ENCODE measurements around the gene SNRPA. TPM values are rescaled to one million over a fixed set of nuclear protein-coding genes. Genes with fewer than 3 reads are reported as not detected.
A peak's percentile ranks its signal among the peaks of the same experiment; 100 is the strongest.
"Not testable (repeated sequence)": the region's sequence is repeated elsewhere in the genome, so short reads cannot be mapped to it uniquely, and the experiment has no call there.

The SNRPA gene
- total RNA-seq, 2 donors from 2014 or later: 95.5 to 191 TPM

DNA sequence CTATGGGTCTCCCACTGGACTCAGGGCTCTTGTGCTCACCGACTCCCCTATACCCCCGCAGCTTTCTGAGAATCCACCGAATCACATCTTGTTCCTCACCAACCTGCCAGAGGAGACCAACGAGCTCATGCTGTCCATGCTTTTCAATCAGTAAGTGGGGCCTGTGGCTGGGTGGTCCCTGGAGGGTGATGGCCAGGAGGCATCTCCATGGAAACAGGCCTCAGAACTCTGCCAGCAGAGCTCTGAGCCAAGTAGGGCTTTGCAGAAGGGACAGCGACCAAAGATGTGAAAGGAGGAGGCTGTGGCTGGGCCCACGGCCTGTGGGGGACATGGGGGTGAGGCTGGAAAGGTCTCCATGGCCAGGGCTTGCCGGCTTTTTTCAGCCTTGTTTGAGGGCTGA is 12.5 kb downstream of the SNRPA start:
- no peak for ATAC-seq
- Mint-ChIP-seq H3K4me3 (peak overlapping the region; percentile 42), H3K27ac (peak overlapping the region; percentile 65 to 73), H3K4me1 (ENCODE audit: low read depth in 2 of 2) (peaks cover 40 to 43% of the 10 kb centered on the region in 2 donors), H3K9me3 (no peaks in the 10 kb centered on the region), H3K27me3 (no peaks in the 10 kb centered on the region), H3K36me3 (peaks cover 50% of the 10 kb centered on the region)
- no peak for DNase-seq (ENCODE audit: low spot score)

DNA sequence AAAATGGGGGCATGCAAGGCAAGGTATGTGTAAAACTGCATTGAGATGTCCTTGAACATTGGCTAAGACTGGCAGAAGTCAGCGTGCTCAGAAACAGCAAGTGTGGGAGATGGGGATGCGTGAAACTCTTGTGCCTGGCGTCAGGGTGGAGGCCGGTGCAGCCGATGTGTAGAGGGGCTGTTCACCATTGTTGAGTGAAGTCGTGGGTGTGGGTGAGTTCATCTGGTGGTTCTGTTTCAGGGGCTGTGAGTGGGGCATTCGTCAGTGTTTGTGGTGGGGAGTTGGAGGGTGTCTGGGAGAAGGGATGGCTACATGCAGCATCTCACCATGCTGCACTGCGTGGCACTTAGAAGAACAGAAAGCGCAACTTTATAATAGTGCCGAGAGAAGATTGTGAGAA is 13.0 kb downstream of the SNRPA start:
- ATAC-seq (peak in 1 of 2 donors; percentile 41), DNase-seq (ENCODE audit: low spot score) (no peak)
- no peaks in the 10 kb centered on the region for H3K9me3 Mint-ChIP-seq
- H3K27me3 Mint-ChIP-seq: no peaks in the 10 kb centered on the region
- peak overlapping the region; percentile 65 to 73 for H3K27ac Mint-ChIP-seq
- peak overlapping the region; percentile 42 for H3K4me3 Mint-ChIP-seq
- peaks cover 49% of the 10 kb centered on the region for H3K36me3 Mint-ChIP-seq
- peaks cover 43 to 47% of the 10 kb centered on the region in 2 donors for H3K4me1 Mint-ChIP-seq (ENCODE audit: low read depth in 2 of 2)

DNA sequence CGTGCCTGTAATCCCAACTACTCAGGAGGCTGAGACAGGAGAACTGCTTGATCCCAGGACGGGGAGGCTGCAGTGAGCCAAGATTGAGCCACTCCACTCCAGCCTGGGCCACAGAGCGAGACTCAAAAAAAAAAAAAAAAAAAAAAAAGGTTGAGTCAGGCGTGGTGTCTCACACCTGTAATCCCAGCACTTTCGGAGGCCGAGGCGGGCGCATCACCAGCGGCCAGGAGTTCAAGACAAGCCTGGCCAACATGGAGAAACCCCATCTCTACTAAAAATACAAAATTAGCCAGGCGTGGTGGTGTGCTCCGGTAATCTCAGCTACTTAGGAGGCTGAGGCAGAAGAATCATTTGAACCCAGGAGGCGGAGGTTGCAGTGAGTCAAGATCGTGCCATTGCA is 15.4 kb downstream of the SNRPA start:
- DNase-seq (ENCODE audit: low spot score); ATAC-seq: not testable (repeated sequence)
- peaks cover 31% of the 10 kb centered on the region for H3K36me3 Mint-ChIP-seq

DNA sequence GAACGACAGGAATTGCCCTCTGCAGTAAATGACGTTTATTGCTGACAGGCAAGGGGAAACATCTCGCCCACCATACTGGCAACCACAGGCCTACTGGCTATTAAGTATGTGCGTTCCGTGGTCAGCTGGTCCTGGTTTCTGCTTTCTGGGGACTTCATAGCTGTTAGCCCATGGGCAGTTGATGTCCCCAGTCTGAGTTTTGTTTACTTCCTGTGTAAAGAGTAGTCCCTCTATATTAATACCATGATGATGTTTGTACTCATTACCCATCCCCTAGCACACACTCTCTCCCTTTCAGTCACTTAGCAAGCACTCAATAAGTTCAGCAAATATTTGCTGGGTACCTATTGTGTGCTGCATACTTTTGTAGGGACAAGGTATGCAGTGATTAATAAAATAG is 17.9 kb downstream of the SNRPA start:
- no peak for DNase-seq (ENCODE audit: low spot score)
- H3K27me3 Mint-ChIP-seq: no peaks in the 10 kb centered on the region
- peak in 1 of 2 donors; percentile 53 for ATAC-seq
- H3K27ac Mint-ChIP-seq: peak overlapping the region; percentile 26 to 48
- H3K36me3 Mint-ChIP-seq: peaks cover 13% of the 10 kb centered on the region
- H3K4me1 Mint-ChIP-seq (ENCODE audit: low read depth in 2 of 2): peaks cover 33 to 37% of the 10 kb centered on the region in 2 donors
- H3K4me3 Mint-ChIP-seq: no peak overlapping the region
- H3K9me3 Mint-ChIP-seq: no peaks in the 10 kb centered on the region

More for the DNA sequence above, 15.4 kb downstream of the SNRPA start:
- H3K4me1 Mint-ChIP-seq (ENCODE audit: low read depth in 2 of 2): peaks cover 49 to 51% of the 10 kb centered on the region in 2 donors
- not testable (repeated sequence) for H3K9me3 Mint-ChIP-seq, H3K4me3 Mint-ChIP-seq, H3K27me3 Mint-ChIP-seq
- peak overlapping the region in 1 of 2 donors; percentile 60 for H3K27ac Mint-ChIP-seq

DNA sequence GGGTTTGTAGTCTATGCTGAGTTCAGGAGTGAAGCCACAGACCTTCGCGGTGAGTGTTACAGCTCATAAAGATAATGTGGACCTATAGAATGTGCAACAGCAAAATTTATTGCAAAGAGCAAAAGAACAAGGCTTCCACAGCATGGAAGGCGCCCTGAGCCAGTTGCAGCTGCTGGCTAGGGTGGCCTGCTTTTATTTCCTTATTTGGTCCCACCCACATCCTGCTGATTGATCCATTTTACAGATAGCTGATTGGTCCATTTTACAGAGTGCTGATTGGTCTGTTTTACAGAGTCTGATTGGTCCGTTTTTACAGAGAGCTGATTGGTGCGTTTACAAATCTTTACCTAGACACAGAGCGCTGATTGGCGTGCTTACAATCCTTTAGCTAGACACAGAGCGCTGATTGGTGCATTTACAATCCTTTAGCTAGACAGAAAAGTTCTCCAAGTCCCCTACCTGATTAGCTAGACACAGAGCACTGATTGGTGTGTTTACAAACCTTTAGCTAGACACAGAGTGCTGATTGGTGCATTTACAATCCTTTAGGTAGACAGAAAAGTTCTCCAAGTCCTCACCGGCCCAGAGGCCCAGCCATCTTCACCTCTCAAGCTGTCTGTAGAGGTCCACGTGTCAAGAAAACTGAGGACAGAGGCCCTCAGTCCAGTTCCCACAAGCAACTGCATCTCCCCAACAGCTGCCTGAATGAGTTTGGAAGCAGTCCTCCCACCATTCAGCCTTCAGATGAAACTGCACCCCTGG is 20.3 kb downstream of the SNRPA start:
- H3K9me3 Mint-ChIP-seq; H3K36me3 Mint-ChIP-seq; H3K4me3 Mint-ChIP-seq; H3K27me3 Mint-ChIP-seq; ATAC-seq; DNase-seq (ENCODE audit: low spot score): not testable (repeated sequence)
- peak overlapping the region in 1 of 2 donors; percentile 79 for H3K27ac Mint-ChIP-seq
- H3K4me1 Mint-ChIP-seq (ENCODE audit: low read depth in 2 of 2): peaks cover 34 to 40% of the 10 kb centered on the region in 2 donors

DNA sequence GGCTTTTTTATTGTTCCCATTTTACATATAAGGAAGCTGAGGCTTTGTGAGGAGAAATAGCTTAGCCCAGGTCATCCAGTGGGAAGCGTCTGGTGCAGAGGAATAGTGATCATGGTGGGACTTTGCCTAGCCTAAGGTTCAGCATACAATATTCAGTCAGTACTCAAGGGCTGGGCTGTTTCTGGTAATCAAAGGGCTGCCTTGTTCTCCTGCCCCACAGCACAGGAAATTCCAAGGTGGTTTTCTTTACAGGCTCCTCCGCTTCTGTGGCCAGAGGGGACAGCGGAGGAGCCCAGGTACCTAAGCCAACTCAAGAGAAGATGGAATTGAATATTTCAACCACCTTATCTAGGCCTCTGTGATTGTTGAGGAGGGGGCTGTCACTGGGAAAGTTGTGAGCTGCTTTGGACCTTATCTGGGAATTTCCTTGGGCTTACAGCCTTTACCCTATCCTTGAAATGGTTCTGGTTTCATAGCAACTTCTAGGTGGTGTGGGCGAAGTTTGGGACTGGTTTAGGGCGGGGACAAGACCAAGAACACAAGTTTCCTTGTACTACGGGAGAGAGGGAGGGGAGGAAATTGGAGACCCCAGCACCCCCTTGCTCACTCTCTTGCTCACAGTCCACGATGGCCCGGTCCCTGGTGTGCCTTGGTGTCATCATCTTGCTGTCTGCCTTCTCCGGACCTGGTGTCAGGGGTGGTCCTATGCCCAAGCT is 24.1 kb downstream of the SNRPA start, which contains the start of gene MIA:
MIA (plus strand) TSS at position 606 of the 716 bp plus-strand sequence; CDS start at position 628, 22 bp downstream.
- no peaks in the 10 kb centered on the region for H3K27me3 Mint-ChIP-seq
- no peaks in the 10 kb centered on the region for H3K9me3 Mint-ChIP-seq
- H3K36me3 Mint-ChIP-seq: peaks cover under 1% of the 10 kb centered on the region
- peak within 1 kb of the TSS; percentile 60 to 77 for H3K27ac Mint-ChIP-seq
- peaks cover 52 to 57% of the 10 kb centered on the region in 2 donors for H3K4me1 Mint-ChIP-seq (ENCODE audit: low read depth in 2 of 2)
- no peak for ATAC-seq
- DNase-seq (ENCODE audit: low spot score): no peak
- peak within 1 kb of the TSS; percentile 28 for H3K4me3 Mint-ChIP-seq

DNA sequence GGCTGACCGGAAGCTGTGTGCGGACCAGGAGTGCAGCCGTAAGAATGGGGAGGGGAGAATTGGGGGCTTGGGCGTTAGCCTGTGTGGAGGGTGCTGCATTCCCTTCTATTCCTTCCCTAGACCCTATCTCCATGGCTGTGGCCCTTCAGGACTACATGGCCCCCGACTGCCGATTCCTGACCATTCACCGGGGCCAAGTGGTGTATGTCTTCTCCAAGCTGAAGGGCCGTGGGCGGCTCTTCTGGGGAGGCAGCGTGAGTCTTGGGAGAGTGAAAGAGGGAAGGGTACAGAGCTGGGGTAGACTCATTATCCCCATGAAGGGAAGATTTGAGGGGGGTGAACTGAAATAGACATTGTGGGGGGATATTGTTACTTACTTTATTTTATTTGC is 24.6 kb downstream of the SNRPA start:
- peak overlapping the region; percentile 28 for H3K4me3 Mint-ChIP-seq
- H3K4me1 Mint-ChIP-seq (ENCODE audit: low read depth in 2 of 2): peaks cover 54 to 59% of the 10 kb centered on the region in 2 donors
- no peak for ATAC-seq
- peaks cover 6% of the 10 kb centered on the region for H3K36me3 Mint-ChIP-seq
- DNase-seq (ENCODE audit: low spot score): no peak
- no peaks in the 10 kb centered on the region for H3K27me3 Mint-ChIP-seq
- H3K27ac Mint-ChIP-seq: peak overlapping the region; percentile 60 to 77
- H3K9me3 Mint-ChIP-seq: no peaks in the 10 kb centered on the region

DNA sequence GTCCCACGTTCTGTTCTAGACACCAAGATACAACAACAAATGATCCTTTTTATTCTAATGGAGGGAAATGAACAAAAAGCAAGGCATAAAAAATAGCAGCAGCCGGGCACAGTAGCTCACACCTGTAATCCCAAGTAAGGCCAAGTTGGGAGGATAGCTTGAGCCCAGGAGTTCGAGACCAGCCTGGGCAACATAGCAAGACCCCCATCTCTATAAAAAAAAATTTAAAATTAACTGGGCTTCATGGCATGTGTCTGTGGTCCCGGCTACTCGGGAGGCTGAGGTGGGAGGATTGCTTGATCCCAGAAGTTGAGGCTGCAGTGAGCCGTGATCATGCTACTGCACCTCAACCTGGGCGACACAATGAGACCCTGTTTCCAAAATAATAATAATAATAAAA is 25.4 kb downstream of the SNRPA start:
- Mint-ChIP-seq H3K27me3 (no peaks in the 10 kb centered on the region), H3K36me3 (peaks cover 13% of the 10 kb centered on the region), H3K27ac (peak overlapping the region; percentile 77 to 99), H3K4me1 (ENCODE audit: low read depth in 2 of 2) (peaks cover 54 to 62% of the 10 kb centered on the region in 2 donors), H3K9me3 (no peaks in the 10 kb centered on the region), H3K4me3 (peak overlapping the region; percentile 89)
- no peak for DNase-seq (ENCODE audit: low spot score)
- ATAC-seq: no peak

DNA sequence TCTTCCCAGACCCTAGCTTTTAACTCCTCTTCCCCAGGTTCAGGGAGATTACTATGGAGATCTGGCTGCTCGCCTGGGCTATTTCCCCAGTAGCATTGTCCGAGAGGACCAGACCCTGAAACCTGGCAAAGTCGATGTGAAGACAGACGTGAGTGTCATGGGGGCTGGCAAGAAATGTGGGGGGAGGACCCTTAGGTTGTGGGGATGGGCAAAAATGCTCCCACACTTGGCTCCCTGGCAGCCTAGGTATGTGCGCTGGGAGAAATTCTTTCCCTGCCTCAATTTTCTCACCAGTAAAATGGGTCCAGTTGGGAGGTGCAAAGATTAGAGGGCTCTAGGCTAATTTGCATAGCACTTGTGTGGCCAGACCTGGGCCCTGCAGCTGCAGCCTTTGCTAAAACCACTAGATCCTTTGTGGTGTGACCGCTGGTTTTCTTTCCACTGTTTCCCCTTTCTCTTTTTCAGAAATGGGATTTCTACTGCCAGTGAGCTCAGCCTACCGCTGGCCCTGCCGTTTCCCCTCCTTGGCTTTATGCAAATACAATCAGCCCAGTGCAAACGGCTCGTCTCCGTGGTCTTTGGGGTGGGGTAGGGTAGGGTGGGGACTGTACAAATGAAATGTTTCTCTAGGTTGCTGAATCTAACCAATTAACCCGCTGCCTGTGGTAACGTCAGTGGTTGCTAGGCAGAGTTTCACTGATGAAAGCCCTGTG is 26.1 kb downstream of the SNRPA start:
- Mint-ChIP-seq H3K9me3 (no peaks in the 10 kb centered on the region), H3K27ac (peak overlapping the region; percentile 77 to 99), H3K36me3 (peaks cover 18% of the 10 kb centered on the region), H3K27me3 (no peaks in the 10 kb centered on the region), H3K4me1 (ENCODE audit: low read depth in 2 of 2) (peaks cover 53 to 64% of the 10 kb centered on the region in 2 donors), H3K4me3 (peak overlapping the region; percentile 89)
- DNase-seq (ENCODE audit: low spot score) (peak; percentile 94), ATAC-seq (peak; percentile 78 to 81)

DNA sequence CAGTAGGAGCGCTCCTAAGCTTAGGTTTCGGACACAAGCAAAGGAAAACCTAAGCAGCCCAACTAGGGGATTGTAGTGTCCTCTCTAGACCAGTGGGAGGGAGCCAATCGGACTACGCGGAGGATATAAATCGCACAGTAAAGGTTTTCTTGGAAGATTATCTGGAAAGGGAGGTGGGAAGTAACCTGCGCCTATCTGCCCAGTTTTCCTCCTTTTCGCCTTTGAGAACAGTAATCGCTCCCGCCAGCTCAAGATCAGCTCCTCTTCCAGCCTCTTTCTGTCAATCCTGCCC is 26.6 kb downstream of the SNRPA start:
- H3K36me3 Mint-ChIP-seq: peaks cover 21% of the 10 kb centered on the region
- H3K27me3 Mint-ChIP-seq: no peaks in the 10 kb centered on the region
- H3K4me1 Mint-ChIP-seq (ENCODE audit: low read depth in 2 of 2): peaks cover 55 to 66% of the 10 kb centered on the region in 2 donors
- ATAC-seq (no peak), DNase-seq (ENCODE audit: low spot score) (no peak)
- peak overlapping the region; percentile 77 to 99 for H3K27ac Mint-ChIP-seq
- H3K9me3 Mint-ChIP-seq: no peaks in the 10 kb centered on the region
- H3K4me3 Mint-ChIP-seq: peak overlapping the region; percentile 89

DNA sequence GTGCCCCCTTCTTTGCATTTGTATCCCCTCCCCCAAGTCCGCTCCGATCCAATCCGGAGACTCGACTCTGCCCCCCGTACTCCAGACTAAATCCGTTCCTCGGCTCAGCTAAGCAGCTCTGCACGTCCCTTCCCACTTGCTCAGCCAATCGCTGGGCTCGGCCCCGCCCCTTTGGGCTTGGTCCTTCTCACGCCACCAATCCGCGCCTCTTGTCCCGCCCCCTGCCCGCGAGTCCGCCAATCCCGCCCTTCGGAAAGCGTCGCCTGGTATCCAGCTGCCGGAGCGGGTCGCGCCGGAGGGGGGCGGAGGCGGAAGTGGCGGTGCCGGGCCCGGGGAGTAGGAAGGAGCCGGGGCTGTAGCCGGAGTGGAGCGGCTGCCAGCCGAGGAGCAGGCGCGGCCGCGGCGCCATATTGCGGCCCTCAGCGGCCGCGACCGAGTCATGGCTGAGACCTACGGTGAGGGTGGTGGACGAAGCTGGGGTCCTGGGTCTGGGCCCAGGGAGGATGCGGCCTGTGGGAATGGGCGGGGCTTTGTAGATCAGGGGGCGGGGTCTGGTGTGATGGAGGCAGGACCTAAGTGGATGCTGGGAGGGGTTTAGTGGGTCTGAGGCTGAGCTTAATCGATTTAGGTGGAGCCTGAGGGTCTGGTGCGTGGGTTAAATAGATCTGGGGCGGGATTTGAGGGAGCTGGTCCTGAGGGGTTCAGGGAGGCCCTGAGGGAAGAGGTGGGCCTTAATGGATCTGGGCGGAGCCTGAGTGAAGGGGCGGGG is 27.1 kb downstream of the SNRPA start, which contains the start of gene RAB4B:
RAB4B (plus strand) TSS at position 311 of the 769 bp plus-strand sequence; CDS start at position 440, 129 bp downstream.
- Mint-ChIP-seq H3K27ac (peak within 1 kb of the TSS; percentile 77 to 99), H3K27me3 (no peaks in the 10 kb centered on the region), H3K4me3 (peak within 1 kb of the TSS; percentile 89), H3K9me3 (no peaks in the 10 kb centered on the region), H3K4me1 (ENCODE audit: low read depth in 2 of 2) (peaks cover 55 to 67% of the 10 kb centered on the region in 2 donors), H3K36me3 (peaks cover 21% of the 10 kb centered on the region)
- ATAC-seq (peak; percentile 88 to 89), DNase-seq (ENCODE audit: low spot score) (peak; percentile 100)

DNA sequence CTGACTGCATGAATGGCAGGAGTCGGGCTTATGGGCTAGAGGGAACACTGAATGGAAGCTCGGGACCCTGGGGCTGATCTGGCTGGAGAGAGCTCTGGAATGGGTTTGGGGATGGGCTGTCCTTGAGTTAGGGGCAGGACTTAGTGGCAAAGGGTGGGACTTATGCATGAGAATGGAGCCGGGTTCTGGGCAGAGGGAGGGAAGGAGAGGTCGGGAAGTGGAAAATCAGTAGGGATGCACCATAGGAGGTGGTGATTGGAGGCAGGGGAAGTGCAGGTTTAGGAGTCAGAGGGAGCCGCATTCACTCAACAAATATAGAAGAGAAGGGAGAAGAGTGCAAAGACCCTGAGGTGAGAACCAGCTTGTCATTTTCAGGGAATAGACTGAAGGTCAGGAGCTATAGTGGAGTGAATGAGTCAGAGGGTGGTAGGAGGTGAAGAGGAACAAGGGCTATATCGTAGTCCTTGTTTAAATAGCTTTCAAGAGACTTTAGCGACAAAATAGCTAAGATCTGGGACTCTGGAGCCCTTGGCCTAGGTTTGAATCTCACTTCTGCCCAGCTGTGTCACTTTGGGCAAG is 27.8 kb downstream of the SNRPA start:
- peak overlapping the region; percentile 77 to 99 for H3K27ac Mint-ChIP-seq
- peaks cover 21% of the 10 kb centered on the region for H3K36me3 Mint-ChIP-seq
- no peak for ATAC-seq
- H3K27me3 Mint-ChIP-seq: no peaks in the 10 kb centered on the region
- H3K9me3 Mint-ChIP-seq: no peaks in the 10 kb centered on the region
- DNase-seq (ENCODE audit: low spot score): no peak
- peak overlapping the region; percentile 89 for H3K4me3 Mint-ChIP-seq
- peaks cover 59 to 72% of the 10 kb centered on the region in 2 donors for H3K4me1 Mint-ChIP-seq (ENCODE audit: low read depth in 2 of 2)

DNA sequence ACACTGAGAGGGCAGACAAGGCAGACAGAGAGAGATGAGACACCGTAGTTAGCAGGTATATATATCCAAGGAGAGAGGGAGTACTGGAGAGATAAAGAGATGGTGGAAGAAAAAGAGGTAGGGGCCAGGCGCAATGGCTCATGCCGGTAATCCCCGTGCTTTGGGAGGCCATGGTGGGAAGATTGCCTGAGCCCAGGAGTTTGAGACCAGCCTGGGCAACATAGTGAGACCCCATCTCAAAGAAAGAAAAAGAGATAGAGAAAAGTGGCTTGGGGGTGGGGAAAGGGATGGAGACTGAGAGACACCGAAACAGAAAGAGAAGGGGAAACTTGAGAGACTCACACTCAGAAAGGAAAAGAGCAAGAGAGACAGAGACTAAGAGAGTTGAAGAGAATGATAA is 29.6 kb downstream of the SNRPA start:
- ATAC-seq: no peak
- Mint-ChIP-seq H3K9me3 (no peaks in the 10 kb centered on the region), H3K27ac (peak overlapping the region; percentile 84 to 86), H3K4me1 (ENCODE audit: low read depth in 2 of 2) (peaks cover 53 to 67% of the 10 kb centered on the region in 2 donors), H3K27me3 (no peaks in the 10 kb centered on the region), H3K36me3 (peaks cover 21% of the 10 kb centered on the region), H3K4me3 (peak overlapping the region; percentile 89)
- DNase-seq (ENCODE audit: low spot score): no peak
